Measurements from ENCODE around the gene PANK4. TPM values are rescaled to one million over a fixed set of nuclear protein-coding genes. Genes with fewer than 3 reads are reported as not detected.

PANK4 gene
- total and polyA plus RNA-seq, 2 experiments from 2014 or later: 18.5 to 21.3 TPM

DNA sequence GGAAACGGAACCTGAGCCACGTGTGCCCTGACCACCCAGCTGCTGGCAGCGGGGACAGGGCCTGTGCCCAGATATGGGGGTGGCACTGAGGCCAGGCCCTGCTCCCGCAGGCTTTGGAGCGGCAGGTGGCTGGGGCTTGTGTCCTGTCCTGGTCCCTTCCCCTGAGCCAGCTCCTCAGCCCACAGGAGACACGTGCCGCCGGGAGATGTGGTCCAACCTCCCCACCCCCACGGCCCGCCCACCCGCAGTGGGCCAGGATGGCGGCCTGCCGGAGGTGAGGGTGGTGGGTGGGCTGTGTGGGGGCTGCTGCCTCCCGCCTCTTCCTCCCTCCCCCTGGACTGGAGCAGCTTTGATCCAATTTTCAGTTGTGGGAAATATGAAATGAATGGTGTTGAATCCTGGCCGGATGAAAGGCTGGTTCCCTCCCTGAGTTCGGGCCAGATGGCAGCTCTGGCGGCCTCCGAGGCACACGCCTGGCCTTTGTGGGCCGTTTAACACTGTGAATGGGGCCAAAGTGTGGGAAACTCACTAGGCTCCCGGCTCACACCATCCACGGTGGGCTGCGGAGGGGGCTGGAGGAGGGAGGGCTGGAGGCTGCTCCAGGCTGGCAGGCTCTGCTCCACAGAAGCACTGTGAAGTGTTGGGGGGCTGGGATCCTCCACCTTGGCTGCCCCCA lies 6.2 kb upstream of the PANK4 start:
- 82% methylated on average over 14 of the region's 23 CpGs for WGBS (ENCODE audit: low lambda C conversion rate, missing lambda C conversion rate)
- Histone ChIP-seq H3K4me1 (ENCODE audit: insufficient read depth) (peaks cover 21% of the 10 kb centered on the region), H3K27ac (no peak overlapping the region), H3K4me2 (no peak overlapping the region), H3K79me2 (no peaks in the 10 kb centered on the region), H3K9me2 (replicated peaks; ENCODE audit: insufficient read depth) (no peaks in the 10 kb centered on the region), H3K4me3 (no peak overlapping the region), H2AFZ (no peak overlapping the region), H3K9me3 (ENCODE audit: low read depth) (no peaks in the 10 kb centered on the region), H3K27me3 (peaks cover 43% of the 10 kb centered on the region), H4K20me1 (ENCODE audit: insufficient read depth, poor library complexity, severe bottlenecking) (no peaks in the 10 kb centered on the region), H3K36me3 (replicated peaks; ENCODE audit: insufficient read depth, low read depth) (no peaks in the 10 kb centered on the region)
- DNase-seq (ENCODE audit: low spot score): no peak
- TF ChIP-seq EZH2 (IDR thresholded peaks at IDR 0.05; ENCODE audit: borderline replicate concordance) (no peak), EZH2phosphoT487 (IDR thresholded peaks at IDR 0.05; ENCODE audit: low read depth, severe bottlenecking, unreplicated experiment) (no peak)
- TF ChIP-seq, protein P1, sequence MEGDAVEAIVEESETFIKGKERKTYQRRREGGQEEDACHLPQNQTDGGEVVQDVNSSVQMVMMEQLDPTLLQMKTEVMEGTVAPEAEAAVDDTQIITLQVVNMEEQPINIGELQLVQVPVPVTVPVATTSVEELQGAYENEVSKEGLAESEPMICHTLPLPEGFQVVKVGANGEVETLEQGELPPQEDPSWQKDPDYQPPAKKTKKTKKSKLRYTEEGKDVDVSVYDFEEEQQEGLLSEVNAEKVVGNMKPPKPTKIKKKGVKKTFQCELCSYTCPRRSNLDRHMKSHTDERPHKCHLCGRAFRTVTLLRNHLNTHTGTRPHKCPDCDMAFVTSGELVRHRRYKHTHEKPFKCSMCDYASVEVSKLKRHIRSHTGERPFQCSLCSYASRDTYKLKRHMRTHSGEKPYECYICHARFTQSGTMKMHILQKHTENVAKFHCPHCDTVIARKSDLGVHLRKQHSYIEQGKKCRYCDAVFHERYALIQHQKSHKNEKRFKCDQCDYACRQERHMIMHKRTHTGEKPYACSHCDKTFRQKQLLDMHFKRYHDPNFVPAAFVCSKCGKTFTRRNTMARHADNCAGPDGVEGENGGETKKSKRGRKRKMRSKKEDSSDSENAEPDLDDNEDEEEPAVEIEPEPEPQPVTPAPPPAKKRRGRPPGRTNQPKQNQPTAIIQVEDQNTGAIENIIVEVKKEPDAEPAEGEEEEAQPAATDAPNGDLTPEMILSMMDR (IDR thresholded peaks at IDR 0.05; ENCODE audit: poor library complexity): no peak

GRCh38 chr1:2530513-2531361 lies 4.3 kb upstream of the PANK4 start:
- no peaks in the 10 kb centered on the region for H3K9me2 ChIP-seq (replicated peaks; ENCODE audit: insufficient read depth)
- peaks cover 2% of the 10 kb centered on the region for H3K79me2 ChIP-seq
- peaks cover 26% of the 10 kb centered on the region for H3K4me1 ChIP-seq (ENCODE audit: insufficient read depth)
- DNase-seq (ENCODE audit: low spot score): no peak
- TF ChIP-seq, protein P1 (IDR thresholded peaks at IDR 0.05; ENCODE audit: poor library complexity): no peak
- TF ChIP-seq EZH2phosphoT487 (IDR thresholded peaks at IDR 0.05; ENCODE audit: low read depth, severe bottlenecking, unreplicated experiment) (no peak), EZH2 (IDR thresholded peaks at IDR 0.05; ENCODE audit: borderline replicate concordance) (peak; percentile 71)
- no peaks in the 10 kb centered on the region for H3K9me3 ChIP-seq (ENCODE audit: low read depth)
- no peaks in the 10 kb centered on the region for H3K36me3 ChIP-seq (replicated peaks; ENCODE audit: insufficient read depth, low read depth)
- H3K4me2 ChIP-seq: peak overlapping the region; percentile 72
- peaks cover 43% of the 10 kb centered on the region for H3K27me3 ChIP-seq
- no peak overlapping the region for H3K4me3 ChIP-seq
- no peak overlapping the region for H3K27ac ChIP-seq
- H2AFZ ChIP-seq: no peak overlapping the region
- H4K20me1 ChIP-seq (ENCODE audit: insufficient read depth, poor library complexity, severe bottlenecking): peaks cover 2% of the 10 kb centered on the region
- WGBS (ENCODE audit: low lambda C conversion rate, missing lambda C conversion rate): 61% methylated on average over 21 of the region's 30 CpGs

DNA sequence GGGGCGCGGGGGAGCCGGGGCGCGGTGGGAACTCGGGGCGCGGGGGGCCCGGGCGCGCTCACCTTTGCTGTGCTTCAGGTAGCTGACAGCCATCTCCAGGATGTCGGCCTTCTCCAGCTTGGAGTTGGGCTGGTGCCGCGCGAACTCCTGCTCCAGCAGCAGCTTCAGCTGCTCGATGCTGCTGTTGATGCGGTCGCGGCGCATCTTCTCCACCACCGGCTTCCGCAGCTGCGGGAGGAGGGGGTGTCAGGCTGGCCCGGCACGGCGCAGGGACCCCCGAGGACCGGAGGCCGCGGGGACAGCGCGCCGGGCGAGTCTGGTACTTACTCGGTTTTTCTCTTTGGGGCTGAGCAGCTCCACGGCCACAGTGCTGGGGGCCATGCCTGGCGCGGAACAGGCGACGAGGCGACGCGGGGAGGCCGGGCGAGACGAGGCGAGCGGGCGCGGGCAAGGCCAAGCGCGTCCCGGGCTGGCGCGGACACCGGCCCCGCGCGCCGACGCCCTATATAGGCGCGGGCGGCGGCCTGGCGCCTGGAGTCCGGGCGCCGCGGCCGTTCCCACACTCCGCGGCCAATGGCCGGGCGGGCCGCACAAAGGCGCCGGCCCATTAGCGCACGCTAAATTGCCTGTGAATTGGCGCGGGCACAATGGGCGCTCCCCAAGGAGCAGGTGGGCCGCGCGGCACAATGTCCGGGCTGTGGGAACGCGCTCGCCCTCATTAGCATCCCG lies 3.6 kb upstream of the PANK4 start, which contains the start of gene HES5:
Gene HES5, minus strand, starts transcription at position 480 of the 729 bp plus-strand sequence. Its CDS starts 99 bp downstream, at position 381.
- peak within 1 kb of the TSS; percentile 72 for H3K4me2 ChIP-seq
- 1% methylated on average over 46 of the region's 91 CpGs for WGBS (ENCODE audit: low lambda C conversion rate, missing lambda C conversion rate)
- H3K9me2 ChIP-seq (replicated peaks; ENCODE audit: insufficient read depth): no peaks in the 10 kb centered on the region
- H3K4me1 ChIP-seq (ENCODE audit: insufficient read depth): peaks cover 26% of the 10 kb centered on the region
- no peak within 1 kb of the TSS for H3K27ac ChIP-seq
- H3K79me2 ChIP-seq: peaks cover 10% of the 10 kb centered on the region
- no peaks in the 10 kb centered on the region for H3K36me3 ChIP-seq (replicated peaks; ENCODE audit: insufficient read depth, low read depth)
- no peak within 1 kb of the TSS for H3K4me3 ChIP-seq
- peaks cover 43% of the 10 kb centered on the region for H3K27me3 ChIP-seq
- TF ChIP-seq, protein P1 (IDR thresholded peaks at IDR 0.05; ENCODE audit: poor library complexity): no peak
- TF ChIP-seq EZH2 (IDR thresholded peaks at IDR 0.05; ENCODE audit: borderline replicate concordance) (peak; percentile 91), EZH2phosphoT487 (IDR thresholded peaks at IDR 0.05; ENCODE audit: low read depth, severe bottlenecking, unreplicated experiment) (peak; percentile 81)
- no peaks in the 10 kb centered on the region for H3K9me3 ChIP-seq (ENCODE audit: low read depth)
- H2AFZ ChIP-seq: no peak within 1 kb of the TSS
- peaks cover 10% of the 10 kb centered on the region for H4K20me1 ChIP-seq (ENCODE audit: insufficient read depth, poor library complexity, severe bottlenecking)
- DNase-seq (ENCODE audit: low spot score): no peak
